K562 (cell line): ENCODE data around the gene DCP2.
A peak's percentile ranks its signal among the peaks of the same experiment; 100 is the strongest.

Experiments used
- BRD4 ChIP-seq: fragments of 200-600 bp; sonication (generic); IDR thresholded peaks from 2 replicates; pipeline ENCODE4 v1.6.1; 2017; ENCODE audit warnings: inconsistent platforms
- GATAD2A ChIP-seq: fragments of 450-650 bp; IDR thresholded peaks from 2 replicates; pipeline ENCODE4 v1.6.1; 2017
- SIN3B ChIP-seq: fragments of 450-650 bp; IDR thresholded peaks from 2 replicates; pipeline ENCODE4 v1.6.1; 2017; ENCODE audit warnings: low read depth, mild to moderate bottlenecking, moderate library complexity
- TF ChIP-seq, protein P1 (sequence below), 3 experiments: IDR thresholded peaks in 2 of 3; conservative IDR thresholded peaks in 1 of 3; 2 replicates each; pipeline ENCODE4 v1.5.1; 2011 to 2012; ENCODE audit warnings: low read length in 3 of 3, mild to moderate bottlenecking in 3 of 3, control low read depth in 2 of 3, improper control_type of control experiment in 1 of 3, inconsistent platforms in 1 of 3, low read depth in 1 of 3, mixed read lengths in 1 of 3, moderate library complexity in 1 of 3; ENCODE audit not compliant: insufficient read depth in 2 of 3
- TF ChIP-seq, protein P2 (sequence below): sonication (generic); formaldehyde crosslinking; IDR thresholded peaks from 2 replicates; pipeline ENCODE4 v1.8.0; 2023; ENCODE audit warnings: missing genetic modification reagents, mild to moderate bottlenecking, borderline replicate concordance
- TF ChIP-seq, protein P3 (sequence below): fragments of 250-450 bp; sonication (Bioruptor Pico); IDR thresholded peaks from 2 replicates; pipeline ENCODE4 v1.5.0; 2020; ENCODE audit warnings: mild to moderate bottlenecking, borderline replicate concordance

DNA sequence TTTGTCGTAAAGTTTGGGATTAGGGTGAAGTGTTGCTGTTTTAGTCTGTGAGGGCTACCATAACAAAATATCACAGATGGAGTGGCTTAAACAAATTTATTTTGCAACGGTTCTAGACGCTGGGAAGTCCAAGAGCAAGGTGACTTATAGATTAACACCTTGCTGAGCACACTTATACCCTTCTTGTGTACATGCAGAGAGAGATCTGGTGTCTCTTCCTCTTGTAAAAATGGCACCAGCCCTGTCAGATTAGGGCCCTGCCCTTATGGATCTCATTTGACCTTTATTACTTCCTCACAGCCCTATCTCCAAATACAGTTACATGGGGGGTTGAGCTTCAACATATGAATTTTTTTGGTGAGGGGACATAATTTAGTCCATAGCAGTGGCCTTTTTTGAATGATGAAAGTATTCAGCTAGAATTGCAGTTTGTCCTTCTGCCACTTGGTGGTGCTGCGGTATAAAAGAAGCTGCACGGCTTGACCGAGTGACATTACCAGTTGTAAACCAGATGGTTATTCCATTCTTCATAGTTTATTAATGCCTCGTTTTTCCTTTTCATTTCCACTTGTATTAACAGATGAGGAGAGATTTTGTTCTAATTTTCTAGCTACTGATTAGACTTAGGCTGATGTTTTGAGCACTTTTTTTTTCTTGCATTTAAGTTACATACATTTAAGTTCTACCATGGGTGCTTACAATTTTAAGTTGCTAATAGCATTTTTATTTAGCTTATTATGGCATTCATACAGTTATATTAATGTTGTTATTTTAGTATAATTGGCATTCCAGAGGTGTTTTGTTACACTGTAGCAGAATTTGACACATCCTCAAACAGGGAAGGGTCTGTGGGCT is 19.4 kb downstream of the DCP2 start:
- no peak for TF ChIP-seq SIN3B
- TF ChIP-seq, protein P1, sequence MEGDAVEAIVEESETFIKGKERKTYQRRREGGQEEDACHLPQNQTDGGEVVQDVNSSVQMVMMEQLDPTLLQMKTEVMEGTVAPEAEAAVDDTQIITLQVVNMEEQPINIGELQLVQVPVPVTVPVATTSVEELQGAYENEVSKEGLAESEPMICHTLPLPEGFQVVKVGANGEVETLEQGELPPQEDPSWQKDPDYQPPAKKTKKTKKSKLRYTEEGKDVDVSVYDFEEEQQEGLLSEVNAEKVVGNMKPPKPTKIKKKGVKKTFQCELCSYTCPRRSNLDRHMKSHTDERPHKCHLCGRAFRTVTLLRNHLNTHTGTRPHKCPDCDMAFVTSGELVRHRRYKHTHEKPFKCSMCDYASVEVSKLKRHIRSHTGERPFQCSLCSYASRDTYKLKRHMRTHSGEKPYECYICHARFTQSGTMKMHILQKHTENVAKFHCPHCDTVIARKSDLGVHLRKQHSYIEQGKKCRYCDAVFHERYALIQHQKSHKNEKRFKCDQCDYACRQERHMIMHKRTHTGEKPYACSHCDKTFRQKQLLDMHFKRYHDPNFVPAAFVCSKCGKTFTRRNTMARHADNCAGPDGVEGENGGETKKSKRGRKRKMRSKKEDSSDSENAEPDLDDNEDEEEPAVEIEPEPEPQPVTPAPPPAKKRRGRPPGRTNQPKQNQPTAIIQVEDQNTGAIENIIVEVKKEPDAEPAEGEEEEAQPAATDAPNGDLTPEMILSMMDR (IDR thresholded peaks at IDR 0.05 in 2 of 3, conservative IDR thresholded peaks at IDR 0.05 in 1 of 3; ENCODE audit: insufficient read depth in 2 of 3, low read depth in 1 of 3, low read length in 3 of 3) = peak; percentile 74 to 92 (median 89)
- no peak for TF ChIP-seq GATAD2A
- TF ChIP-seq BRD4 = no peak
- TF ChIP-seq, protein P2, sequence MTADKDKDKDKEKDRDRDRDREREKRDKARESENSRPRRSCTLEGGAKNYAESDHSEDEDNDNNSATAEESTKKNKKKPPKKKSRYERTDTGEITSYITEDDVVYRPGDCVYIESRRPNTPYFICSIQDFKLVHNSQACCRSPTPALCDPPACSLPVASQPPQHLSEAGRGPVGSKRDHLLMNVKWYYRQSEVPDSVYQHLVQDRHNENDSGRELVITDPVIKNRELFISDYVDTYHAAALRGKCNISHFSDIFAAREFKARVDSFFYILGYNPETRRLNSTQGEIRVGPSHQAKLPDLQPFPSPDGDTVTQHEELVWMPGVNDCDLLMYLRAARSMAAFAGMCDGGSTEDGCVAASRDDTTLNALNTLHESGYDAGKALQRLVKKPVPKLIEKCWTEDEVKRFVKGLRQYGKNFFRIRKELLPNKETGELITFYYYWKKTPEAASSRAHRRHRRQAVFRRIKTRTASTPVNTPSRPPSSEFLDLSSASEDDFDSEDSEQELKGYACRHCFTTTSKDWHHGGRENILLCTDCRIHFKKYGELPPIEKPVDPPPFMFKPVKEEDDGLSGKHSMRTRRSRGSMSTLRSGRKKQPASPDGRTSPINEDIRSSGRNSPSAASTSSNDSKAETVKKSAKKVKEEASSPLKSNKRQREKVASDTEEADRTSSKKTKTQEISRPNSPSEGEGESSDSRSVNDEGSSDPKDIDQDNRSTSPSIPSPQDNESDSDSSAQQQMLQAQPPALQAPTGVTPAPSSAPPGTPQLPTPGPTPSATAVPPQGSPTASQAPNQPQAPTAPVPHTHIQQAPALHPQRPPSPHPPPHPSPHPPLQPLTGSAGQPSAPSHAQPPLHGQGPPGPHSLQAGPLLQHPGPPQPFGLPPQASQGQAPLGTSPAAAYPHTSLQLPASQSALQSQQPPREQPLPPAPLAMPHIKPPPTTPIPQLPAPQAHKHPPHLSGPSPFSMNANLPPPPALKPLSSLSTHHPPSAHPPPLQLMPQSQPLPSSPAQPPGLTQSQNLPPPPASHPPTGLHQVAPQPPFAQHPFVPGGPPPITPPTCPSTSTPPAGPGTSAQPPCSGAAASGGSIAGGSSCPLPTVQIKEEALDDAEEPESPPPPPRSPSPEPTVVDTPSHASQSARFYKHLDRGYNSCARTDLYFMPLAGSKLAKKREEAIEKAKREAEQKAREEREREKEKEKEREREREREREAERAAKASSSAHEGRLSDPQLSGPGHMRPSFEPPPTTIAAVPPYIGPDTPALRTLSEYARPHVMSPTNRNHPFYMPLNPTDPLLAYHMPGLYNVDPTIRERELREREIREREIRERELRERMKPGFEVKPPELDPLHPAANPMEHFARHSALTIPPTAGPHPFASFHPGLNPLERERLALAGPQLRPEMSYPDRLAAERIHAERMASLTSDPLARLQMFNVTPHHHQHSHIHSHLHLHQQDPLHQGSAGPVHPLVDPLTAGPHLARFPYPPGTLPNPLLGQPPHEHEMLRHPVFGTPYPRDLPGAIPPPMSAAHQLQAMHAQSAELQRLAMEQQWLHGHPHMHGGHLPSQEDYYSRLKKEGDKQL (CRISPR knock-in tag) = no peak
- TF ChIP-seq, protein P3, sequence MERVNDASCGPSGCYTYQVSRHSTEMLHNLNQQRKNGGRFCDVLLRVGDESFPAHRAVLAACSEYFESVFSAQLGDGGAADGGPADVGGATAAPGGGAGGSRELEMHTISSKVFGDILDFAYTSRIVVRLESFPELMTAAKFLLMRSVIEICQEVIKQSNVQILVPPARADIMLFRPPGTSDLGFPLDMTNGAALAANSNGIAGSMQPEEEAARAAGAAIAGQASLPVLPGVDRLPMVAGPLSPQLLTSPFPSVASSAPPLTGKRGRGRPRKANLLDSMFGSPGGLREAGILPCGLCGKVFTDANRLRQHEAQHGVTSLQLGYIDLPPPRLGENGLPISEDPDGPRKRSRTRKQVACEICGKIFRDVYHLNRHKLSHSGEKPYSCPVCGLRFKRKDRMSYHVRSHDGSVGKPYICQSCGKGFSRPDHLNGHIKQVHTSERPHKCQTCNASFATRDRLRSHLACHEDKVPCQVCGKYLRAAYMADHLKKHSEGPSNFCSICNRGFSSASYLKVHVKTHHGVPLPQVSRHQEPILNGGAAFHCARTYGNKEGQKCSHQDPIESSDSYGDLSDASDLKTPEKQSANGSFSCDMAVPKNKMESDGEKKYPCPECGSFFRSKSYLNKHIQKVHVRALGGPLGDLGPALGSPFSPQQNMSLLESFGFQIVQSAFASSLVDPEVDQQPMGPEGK = no peak
